Pulmonary artery endothelial cell (primary cell): ENCODE measurements around the gene UIMC1. TPM values are rescaled to one million over a fixed set of nuclear protein-coding genes. Genes with fewer than 3 reads are reported as not detected.

Experiments
- total RNA-seq: library from RNA; depleted of rRNA; stranded (reverse); fragments of >200 nt; gene quantifications from 2 replicates; pipeline ENCODE4 v1.2.3, GENCODE V29; 2014

The UIMC1 gene
- total RNA-seq, 1 donor from 2014 or later, result 41.6 TPM

Other genes starting within 250 kb of the UIMC1 start
- 0.42 and 1.6 TPM in 2 replicates for gene UNC5A, start 196.2 kb downstream of the UIMC1 start, total RNA-seq
- gene HK3, start 107.4 kb downstream of the UIMC1 start, total RNA-seq, result under 0.01 and 0.04 TPM in 2 replicates
- gene ZNF346, start 15.9 kb upstream of the UIMC1 start, total RNA-seq, result 21.7 and 24.4 TPM in 2 replicates
- 0.86 and 1.2 TPM in 2 replicates for gene FGFR4, start 80.1 kb upstream of the UIMC1 start, total RNA-seq
- gene NSD1, start 127.0 kb upstream of the UIMC1 start, total RNA-seq, result 35.0 and 61.6 TPM in 2 replicates